D721Med (cell line): ENCODE data around the gene SGIP1.

Experiments used
- DNase-seq: peaks from one replicate; pipeline ENCODE4 v3.0.0; 2011; ENCODE audit warnings: low spot score; ENCODE audit not compliant: insufficient read length
- FAIRE-seq: peaks from 2 replicates; lab custom pipeline; 2011; peaks lifted over from hg19 to GRCh38; lab: Jason Lieb, UNC
- CTCF ChIP-seq: IDR thresholded peaks from 2 replicates; pipeline ENCODE4 v1.5.1; 2012; ENCODE audit warnings: mild to moderate bottlenecking, control low read depth; ENCODE audit not compliant: insufficient read depth; ENCODE audit errors: missing control alignments

The SGIP1 gene

GRCh38 chr1:66533804-66534740 lies at the start of gene SGIP1:
TSS of gene SGIP1 (plus strand) at chr1:66534153. CDS start at chr1:66534359, 206 bp downstream.
- no peak for DNase-seq
- TF ChIP-seq CTCF: no peak
- no peak for FAIRE-seq

- no peak for TF ChIP-seq CTCF
- FAIRE-seq (no peak), DNase-seq (no peak)
Observed at GRCh38 chr1:66489151-66489550, 44.8 kb upstream of the SGIP1 start.

- DNase-seq (no peak), FAIRE-seq (no peak)
- TF ChIP-seq CTCF: no peak
Observed at GRCh38 chr1:66489972-66490601, 43.9 kb upstream of the SGIP1 start.

GRCh38 chr1:66490816-66491215 lies 43.1 kb upstream of the SGIP1 start:
- no peak for DNase-seq
- no peak for TF ChIP-seq CTCF
- no peak for FAIRE-seq

- no peak for TF ChIP-seq CTCF
- DNase-seq (no peak), FAIRE-seq (no peak)
Observed at GRCh38 chr1:66492424-66492823, 41.5 kb upstream of the SGIP1 start.

- FAIRE-seq: no peak
- no peak for TF ChIP-seq CTCF
- no peak for DNase-seq
Observed at GRCh38 chr1:66493731-66494130, 40.2 kb upstream of the SGIP1 start.
